Spleen (tissue), 7 donors: ENCODE results near the gene SMG7.

Experiments used
- CTCF ChIP-seq, 11 experiments: fragments of 200-600 bp in 7 of 11; fragments of 450-650 bp in 4 of 11; sonication (generic) in 4 of 11; IDR thresholded peaks in 8 of 11; conservative IDR thresholded peaks in 3 of 11; 1 replicate in 7 of 11; 2 replicates in 4 of 11; pipeline versions ENCODE4 v1.4.0 to v1.8.0; 2016 to 2021; ENCODE audit warnings: antibody characterized with exemption in 11 of 11, inconsistent platforms in 4 of 11, mild to moderate bottlenecking in 1 of 11
- POLR2A ChIP-seq, 3 donors: fragments of 450-650 bp; IDR thresholded peaks; one replicate each; pipeline ENCODE4 v1.5.1; 2017; ENCODE audit warnings: antibody characterized with exemption in 3 of 3, mild to moderate bottlenecking in 1 of 3
- POLR2AphosphoS5 ChIP-seq, 3 donors: sonication (generic); formaldehyde crosslinking; IDR thresholded peaks; one replicate each; pipeline ENCODE4 v1.5.1; 2017; ENCODE audit warnings: antibody characterized with exemption in 3 of 3
- donor health status: DM: no; HTN: no; CAD: no; lungs with moderate emphysema.
- donor health status: DM: no; HTN: no; CAD: no.
- donor health status: DM: no; HTN: no; CAD: no.

- TF ChIP-seq POLR2A (IDR thresholded peaks at IDR 0.05) (no peak), CTCF (IDR thresholded peaks at IDR 0.05 in 8 of 11, conservative IDR thresholded peaks at IDR 0.05 in 3 of 11) (no peak), POLR2AphosphoS5 (IDR thresholded peaks at IDR 0.05) (no peak)
Observed at GRCh38 chr1:183537405-183537804, 65.1 kb downstream of the SMG7 start.
